Measurements from ENCODE around the gene ANXA3.
A peak's percentile ranks its signal among the peaks of the same experiment; 100 is the strongest.
"Not testable (repeated sequence)": the region's sequence is repeated elsewhere in the genome, so short reads cannot be mapped to it uniquely, and the experiment has no call there.

ANXA3 gene

GRCh38 chr4:78551420-78552351 is at the start of gene ANXA3:
ANXA3 (plus strand) TSS chr4:78551770; CDS start chr4:78554474, 2,704 bp downstream.
- peak; percentile 34 for DNase-seq

- DNase-seq, result not testable (repeated sequence)
Measured at GRCh38 chr4:78506260-78506659, 45.3 kb upstream of the ANXA3 start.

GRCh38 chr4:78509043-78509442 is 42.5 kb upstream of the ANXA3 start:
- DNase-seq, result no peak

GRCh38 chr4:78510108-78510507 is 41.5 kb upstream of the ANXA3 start:
- no peak for DNase-seq

GRCh38 chr4:78510681-78511080 is 40.9 kb upstream of the ANXA3 start:
- DNase-seq, result no peak

GRCh38 chr4:78512357-78512920 is 39.1 kb upstream of the ANXA3 start:
- no peak for DNase-seq

- DNase-seq, result no peak
Measured at GRCh38 chr4:78513411-78513975, 38.1 kb upstream of the ANXA3 start.

GRCh38 chr4:78517050-78517652 is 34.4 kb upstream of the ANXA3 start:
- DNase-seq, result no peak

GRCh38 chr4:78518561-78518960 is 33.0 kb upstream of the ANXA3 start:
- DNase-seq, result no peak

- no peak for DNase-seq
Measured at GRCh38 chr4:78519962-78520361, 31.6 kb upstream of the ANXA3 start.

GRCh38 chr4:78520808-78521226 is 30.8 kb upstream of the ANXA3 start:
- DNase-seq, result no peak

GRCh38 chr4:78524009-78524408 is 27.6 kb upstream of the ANXA3 start:
- no peak for DNase-seq

GRCh38 chr4:78525559-78525958 is 26.0 kb upstream of the ANXA3 start:
- DNase-seq, result no peak

GRCh38 chr4:78527103-78527502 is 24.5 kb upstream of the ANXA3 start:
- DNase-seq, result no peak

GRCh38 chr4:78527555-78527954 is 24.0 kb upstream of the ANXA3 start:
- DNase-seq, result no peak

- no peak for DNase-seq
Measured at GRCh38 chr4:78528327-78528726, 23.2 kb upstream of the ANXA3 start.

- DNase-seq, result no peak
Measured at GRCh38 chr4:78529569-78530209, 21.9 kb upstream of the ANXA3 start.

- DNase-seq, result no peak
Measured at GRCh38 chr4:78532046-78532445, 19.5 kb upstream of the ANXA3 start.

GRCh38 chr4:78533854-78534253 is 17.7 kb upstream of the ANXA3 start:
- DNase-seq, result no peak

GRCh38 chr4:78534286-78534955 is 17.1 kb upstream of the ANXA3 start:
- peak; percentile 77 for DNase-seq

GRCh38 chr4:78542373-78542772 is 9.2 kb upstream of the ANXA3 start:
- no peak for DNase-seq

GRCh38 chr4:78543424-78544125 is 8.0 kb upstream of the ANXA3 start:
- peak; percentile 18 for DNase-seq

All from NCI-H526 treated with DMSO at 0.1 percent for 48 hours (cell line).